ENCODE data around the gene C3orf18.
A peak's percentile ranks its signal among the peaks of the same experiment; 100 is the strongest.

C3orf18 gene

DNA sequence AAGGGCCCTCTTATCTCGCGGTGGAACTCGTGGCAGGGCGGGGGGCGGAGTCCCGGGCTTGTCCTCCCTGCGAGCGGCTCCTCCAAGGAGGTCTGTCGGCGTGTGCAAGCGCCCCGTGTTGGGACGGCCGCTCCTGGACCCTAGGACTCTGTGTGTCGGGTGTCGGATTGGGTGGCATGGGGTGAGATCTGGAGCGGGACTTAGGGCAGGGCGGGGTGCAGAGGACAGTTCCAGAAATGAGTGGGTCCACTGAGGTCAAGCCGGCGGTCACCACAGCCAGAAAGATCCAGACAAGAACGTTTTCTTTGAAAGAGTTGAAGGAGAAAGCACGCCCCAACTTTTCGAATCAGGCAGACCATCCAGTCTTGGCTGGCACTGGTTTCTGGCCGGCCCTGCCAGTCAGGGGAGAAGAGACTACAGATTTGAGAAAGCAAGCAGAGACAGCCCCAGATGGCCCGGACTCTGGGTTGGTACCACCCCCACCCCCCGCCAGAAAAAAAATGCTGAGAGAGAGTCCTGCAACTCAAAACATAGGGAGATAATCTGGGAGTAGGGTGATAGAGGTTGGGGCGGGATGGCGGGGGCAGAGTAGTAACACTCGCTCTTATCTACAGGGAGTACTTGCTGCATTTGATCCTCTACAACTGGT lies 44.8 kb upstream of the C3orf18 start:
- in situ Hi-C loops (cut with HindIII; ENCODE audit: low pct_ligation_motif_present, low sequenced_read_pairs) = no loop called here
- TF ChIP-seq, protein P1, sequence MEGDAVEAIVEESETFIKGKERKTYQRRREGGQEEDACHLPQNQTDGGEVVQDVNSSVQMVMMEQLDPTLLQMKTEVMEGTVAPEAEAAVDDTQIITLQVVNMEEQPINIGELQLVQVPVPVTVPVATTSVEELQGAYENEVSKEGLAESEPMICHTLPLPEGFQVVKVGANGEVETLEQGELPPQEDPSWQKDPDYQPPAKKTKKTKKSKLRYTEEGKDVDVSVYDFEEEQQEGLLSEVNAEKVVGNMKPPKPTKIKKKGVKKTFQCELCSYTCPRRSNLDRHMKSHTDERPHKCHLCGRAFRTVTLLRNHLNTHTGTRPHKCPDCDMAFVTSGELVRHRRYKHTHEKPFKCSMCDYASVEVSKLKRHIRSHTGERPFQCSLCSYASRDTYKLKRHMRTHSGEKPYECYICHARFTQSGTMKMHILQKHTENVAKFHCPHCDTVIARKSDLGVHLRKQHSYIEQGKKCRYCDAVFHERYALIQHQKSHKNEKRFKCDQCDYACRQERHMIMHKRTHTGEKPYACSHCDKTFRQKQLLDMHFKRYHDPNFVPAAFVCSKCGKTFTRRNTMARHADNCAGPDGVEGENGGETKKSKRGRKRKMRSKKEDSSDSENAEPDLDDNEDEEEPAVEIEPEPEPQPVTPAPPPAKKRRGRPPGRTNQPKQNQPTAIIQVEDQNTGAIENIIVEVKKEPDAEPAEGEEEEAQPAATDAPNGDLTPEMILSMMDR (IDR thresholded peaks at IDR 0.05; ENCODE audit: low read depth, low read length, missing control alignments) = no peak
- H3K36me3 ChIP-seq (replicated peaks) = no peaks in the 10 kb centered on the region
- H3K27me3 ChIP-seq (replicated peaks) = no peaks in the 10 kb centered on the region
- H3K4me3 ChIP-seq (ENCODE audit: low read depth, low read length) = peak overlapping the region; percentile 63
- no peak for DNase-seq
- no peak overlapping the region for H3K27ac ChIP-seq

- in situ Hi-C loops (cut with HindIII; ENCODE audit: low pct_ligation_motif_present, low sequenced_read_pairs) = no loop called here
- TF ChIP-seq, protein P1 (IDR thresholded peaks at IDR 0.05; ENCODE audit: low read depth, low read length, missing control alignments) = peak; percentile 70
- DNase-seq = peak; percentile 90
- peak within 1 kb of the TSS; percentile 63 for H3K4me3 ChIP-seq (ENCODE audit: low read depth, low read length)
- H3K36me3 ChIP-seq (replicated peaks) = no peaks in the 10 kb centered on the region
- peak within 1 kb of the TSS; percentile 13 for H3K27ac ChIP-seq
- no peaks in the 10 kb centered on the region for H3K27me3 ChIP-seq (replicated peaks)
These were observed 44.1 kb upstream of the C3orf18 start, which contains the start of gene CISH for GRCh38 chr3:50611464-50612233. CISH (minus strand) TSS chr3:50611774; CDS start chr3:50611650, 124 bp downstream.

GRCh38 chr3:50610992-50611463 lies 43.5 kb upstream of the C3orf18 start:
- in situ Hi-C loops (cut with HindIII; ENCODE audit: low pct_ligation_motif_present, low sequenced_read_pairs) = no loop called here
- peak overlapping the region; percentile 63 for H3K4me3 ChIP-seq (ENCODE audit: low read depth, low read length)
- TF ChIP-seq, protein P1 (IDR thresholded peaks at IDR 0.05; ENCODE audit: low read depth, low read length, missing control alignments) = no peak
- no peaks in the 10 kb centered on the region for H3K36me3 ChIP-seq (replicated peaks)
- no peak for DNase-seq
- no peak overlapping the region for H3K27ac ChIP-seq
- H3K27me3 ChIP-seq (replicated peaks) = no peaks in the 10 kb centered on the region

GRCh38 chr3:50610181-50610971 lies 42.8 kb upstream of the C3orf18 start:
- in situ Hi-C loops (cut with HindIII; ENCODE audit: low pct_ligation_motif_present, low sequenced_read_pairs) = no loop called here
- Histone ChIP-seq H3K27ac (no peak overlapping the region), H3K36me3 (replicated peaks) (no peaks in the 10 kb centered on the region), H3K4me3 (ENCODE audit: low read depth, low read length) (no peak overlapping the region), H3K27me3 (replicated peaks) (no peaks in the 10 kb centered on the region)
- no peak for DNase-seq
- TF ChIP-seq, protein P1 (IDR thresholded peaks at IDR 0.05; ENCODE audit: low read depth, low read length, missing control alignments) = no peak

DNA sequence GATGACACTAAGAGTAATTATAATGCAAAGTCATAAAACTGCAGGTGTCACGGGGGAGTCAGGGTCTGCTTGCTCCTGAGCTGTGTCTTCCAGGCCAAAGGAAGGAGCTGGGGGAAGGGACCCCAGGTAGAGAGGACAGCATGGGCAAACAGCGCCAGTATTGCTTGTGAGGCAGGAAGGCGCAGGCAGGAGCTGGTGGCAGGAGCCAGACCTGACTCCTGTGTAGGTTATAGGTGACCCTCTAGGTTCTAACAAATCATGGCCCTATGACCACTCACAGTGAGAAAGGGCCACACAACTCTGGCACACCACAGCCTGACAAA lies 42.2 kb upstream of the C3orf18 start:
- Histone ChIP-seq H3K4me3 (ENCODE audit: low read depth, low read length) (no peak overlapping the region), H3K36me3 (replicated peaks) (no peaks in the 10 kb centered on the region), H3K27ac (no peak overlapping the region), H3K27me3 (replicated peaks) (no peaks in the 10 kb centered on the region)
- no peak for DNase-seq
- TF ChIP-seq, protein P1 (IDR thresholded peaks at IDR 0.05; ENCODE audit: low read depth, low read length, missing control alignments) = no peak
- in situ Hi-C loops (cut with HindIII; ENCODE audit: low pct_ligation_motif_present, low sequenced_read_pairs) = no loop called here

All from brain microvascular endothelial cell (primary cell).